ENCODE results near the gene GNAI3.

The GNAI3 gene

GRCh38 chr1:109598655-109599054, 50.2 kb downstream of the GNAI3 start:
- no peak for DNase-seq (ENCODE audit: low read depth in 2 of 2)

- no peak for DNase-seq (ENCODE audit: low read depth in 2 of 2)
Measured at GRCh38 chr1:109603229-109603628, 54.8 kb downstream of the GNAI3 start.

GRCh38 chr1:109605381-109605780, 57.0 kb downstream of the GNAI3 start:
- DNase-seq (ENCODE audit: low read depth in 2 of 2): no peak

GRCh38 chr1:109609881-109610280, 61.5 kb downstream of the GNAI3 start:
- DNase-seq (ENCODE audit: low read depth in 2 of 2): no peak

GRCh38 chr1:109610609-109611307, 62.3 kb downstream of the GNAI3 start:
- no peak for DNase-seq (ENCODE audit: low read depth in 2 of 2)

GRCh38 chr1:109611308-109611990, 63.0 kb downstream of the GNAI3 start:
- DNase-seq (ENCODE audit: low read depth in 2 of 2): no peak

- DNase-seq (ENCODE audit: low read depth in 2 of 2): no peak
Measured at GRCh38 chr1:109613361-109614147, 65.1 kb downstream of the GNAI3 start.

GRCh38 chr1:109615879-109616278, 67.5 kb downstream of the GNAI3 start:
- DNase-seq (ENCODE audit: low read depth in 2 of 2): no peak

- no peak for DNase-seq (ENCODE audit: low read depth in 2 of 2)
Measured at GRCh38 chr1:109616391-109616790, 68.0 kb downstream of the GNAI3 start.

- DNase-seq (ENCODE audit: low read depth in 2 of 2): no peak
Measured at GRCh38 chr1:109617291-109617801, 68.9 kb downstream of the GNAI3 start.

GRCh38 chr1:109618661-109619575, 70.5 kb downstream of the GNAI3 start:
- no peak for DNase-seq (ENCODE audit: low read depth in 2 of 2)

- peak; percentile 53 to 54 for DNase-seq (ENCODE audit: low read depth in 2 of 2)
Measured at GRCh38 chr1:109619576-109620400, 71.4 kb downstream of the GNAI3 start, which contains the start of the genes AMPD2 and GNAT2. Gene AMPD2 (plus strand): TSS chr1:109619837. CDS start chr1:109621176, 1,339 bp downstream. Gene GNAT2 (minus strand): TSS chr1:109619616. CDS start chr1:109612870, 6,746 bp downstream.

- no peak for DNase-seq (ENCODE audit: low read depth in 2 of 2)
Measured at GRCh38 chr1:109620401-109620791, 72.0 kb downstream of the GNAI3 start.

GRCh38 chr1:109620841-109621286, 72.4 kb downstream of the GNAI3 start:
- peak; percentile 93 to 94 for DNase-seq (ENCODE audit: low read depth in 2 of 2)

GRCh38 chr1:109621379-109622136, 73.1 kb downstream of the GNAI3 start:
- no peak for DNase-seq (ENCODE audit: low read depth in 2 of 2)

- DNase-seq (ENCODE audit: low read depth in 2 of 2): no peak
Measured at GRCh38 chr1:109622137-109622892, 73.9 kb downstream of the GNAI3 start.

- no peak for DNase-seq (ENCODE audit: low read depth in 2 of 2)
Measured at GRCh38 chr1:109622895-109623294, 74.5 kb downstream of the GNAI3 start.

- no peak for DNase-seq (ENCODE audit: low read depth in 2 of 2)
Measured at GRCh38 chr1:109623601-109624161, 75.3 kb downstream of the GNAI3 start.

Data from activated CD8-positive, alpha-beta memory T cell treated with anti-CD3 and anti-CD28 coated beads for 4 hours (primary cell).